Naive thymus-derived CD4-positive, alpha-beta T cell (primary cell): ENCODE data around the gene SLC22A9. TPM values are rescaled to one million over a fixed set of nuclear protein-coding genes. Genes with fewer than 3 reads are reported as not detected.
"Not testable (repeated sequence)": the region's sequence is repeated elsewhere in the genome, so short reads cannot be mapped to it uniquely, and the experiment has no call there.

ENCODE experiments used
- ATAC-seq: fragments of 150-1000 bp; cut with Tn5 transposase; 2 replicates; pipeline ENCODE4 v1.10.0; 2021; ENCODE audit warnings: mild to moderate bottlenecking, moderate library complexity
- CTCF ChIA-PET: fragments of 350-600 bp; sonication (Branson Sonifier 250); formaldehyde crosslinking; loops from one replicate; lab custom pipeline; 2021; ENCODE audit warnings: antibody characterized with exemption; lab: Charles Lee
- POLR2A ChIA-PET: fragments of 350-600 bp; sonication (Branson Sonifier 250); formaldehyde crosslinking; loops from one replicate; lab custom pipeline; 2021; ENCODE audit warnings: antibody characterized with exemption, inconsistent platforms; lab: Charles Lee
- DNase-seq, 9 donors: peaks; one replicate each; pipeline versions ENCODE4 v3.0.0 to v3.0.0-alpha.2; 2020 to 2022; ENCODE audit warnings: mixed read lengths in 1 of 9
- H3K27ac ChIP-seq: one replicate; pipeline ENCODE4 v1.7.0; 2013; ENCODE audit warnings: mild to moderate bottlenecking, low read depth, low read length, moderate library complexity
- H3K27me3 ChIP-seq, 2 donors: one replicate each; pipeline ENCODE4 v1.7.0; 2013; ENCODE audit warnings: low read length in 2 of 2, mild to moderate bottlenecking in 2 of 2, moderate library complexity in 2 of 2; ENCODE audit not compliant: control insufficient read depth in 2 of 2, insufficient read depth in 2 of 2
- H3K36me3 ChIP-seq, 3 experiments: 1 replicate in 2 of 3; 2 replicates in 1 of 3; pipeline ENCODE4 v1.7.0; 2013; ENCODE audit warnings: low read length in 3 of 3, mild to moderate bottlenecking in 3 of 3, moderate library complexity in 1 of 3; ENCODE audit not compliant: insufficient read depth in 3 of 3, control insufficient read depth in 2 of 3
- H3K4me1 ChIP-seq, 2 donors: one replicate each; pipeline ENCODE4 v1.7.0; 2013; ENCODE audit warnings: low read length in 2 of 2, mild to moderate bottlenecking in 2 of 2, moderate library complexity in 1 of 2; ENCODE audit not compliant: control insufficient read depth in 2 of 2, insufficient read depth in 2 of 2
- H3K4me3 ChIP-seq: 2 replicates; pipeline ENCODE4 v1.7.0; 2013; ENCODE audit warnings: mild to moderate bottlenecking, low read length
- H3K9me3 ChIP-seq, 3 experiments: 1 replicate in 2 of 3; 2 replicates in 1 of 3; pipeline ENCODE4 v1.7.0; 2013; ENCODE audit warnings: low read length in 3 of 3; ENCODE audit not compliant: control insufficient read depth in 2 of 3
- H3K27ac Mint-ChIP-seq, 9 donors: one replicate each; pipeline ENCODE4 v1.8.0; 2020 to 2022; ENCODE audit warnings: mixed read lengths in 9 of 9, mild to moderate bottlenecking in 8 of 9, moderate library complexity in 5 of 9, inconsistent platforms in 2 of 9
- H3K27me3 Mint-ChIP-seq, 5 donors: one replicate each; pipeline ENCODE4 v1.8.0; 2021 to 2022; ENCODE audit warnings: mixed read lengths in 5 of 5, mild to moderate bottlenecking in 1 of 5
- H3K36me3 Mint-ChIP-seq, 5 donors: one replicate each; pipeline ENCODE4 v1.8.0; 2020 to 2022; ENCODE audit warnings: mixed read lengths in 5 of 5, mild to moderate bottlenecking in 3 of 5, inconsistent platforms in 1 of 5
- H3K4me1 Mint-ChIP-seq, 7 donors: one replicate each; pipeline ENCODE4 v1.8.0; 2020 to 2022; ENCODE audit warnings: mixed read lengths in 7 of 7, mild to moderate bottlenecking in 3 of 7, inconsistent platforms in 1 of 7
- H3K4me3 Mint-ChIP-seq, 10 donors: one replicate each; pipeline ENCODE4 v1.8.0; 2020 to 2022; ENCODE audit warnings: mild to moderate bottlenecking in 10 of 10, mixed read lengths in 10 of 10, moderate library complexity in 6 of 10, inconsistent platforms in 2 of 10
- H3K9me3 Mint-ChIP-seq, 11 donors: one replicate each; pipeline ENCODE4 v1.8.0; 2020 to 2022; ENCODE audit warnings: mixed read lengths in 11 of 11, mild to moderate bottlenecking in 4 of 11, inconsistent platforms in 1 of 11, moderate library complexity in 1 of 11
- intact Hi-C, 2 donors: fragments of 100-400 bp; cut with micrococcal nuclease; formaldehyde crosslinking; loops; one replicate each; pipeline ENCODE4 v1.15.1; 2023
- polyA plus RNA-seq, 2 donors: library from polyadenylated mRNA; unstranded; fragments of 300-500 nt; fragmentation: Illumina TruSeq; gene quantifications; one replicate each; pipeline ENCODE4 v1.2.3, GENCODE V29; 2021
- total RNA-seq, 6 experiments: library from RNA in 5 of 6; stranded (reverse) in 5 of 6; gene quantifications; 1 replicate in 5 of 6; 2 replicates in 1 of 6; pipeline ENCODE4 v1.2.3 and lab custom pipeline; 2021 to 2026

The SLC22A9 gene
- total RNA-seq (not detected), polyA plus RNA-seq (not detected), total RNA-seq (lab: John Stamatoyannopoulos, UW) (not detected)

DNA sequence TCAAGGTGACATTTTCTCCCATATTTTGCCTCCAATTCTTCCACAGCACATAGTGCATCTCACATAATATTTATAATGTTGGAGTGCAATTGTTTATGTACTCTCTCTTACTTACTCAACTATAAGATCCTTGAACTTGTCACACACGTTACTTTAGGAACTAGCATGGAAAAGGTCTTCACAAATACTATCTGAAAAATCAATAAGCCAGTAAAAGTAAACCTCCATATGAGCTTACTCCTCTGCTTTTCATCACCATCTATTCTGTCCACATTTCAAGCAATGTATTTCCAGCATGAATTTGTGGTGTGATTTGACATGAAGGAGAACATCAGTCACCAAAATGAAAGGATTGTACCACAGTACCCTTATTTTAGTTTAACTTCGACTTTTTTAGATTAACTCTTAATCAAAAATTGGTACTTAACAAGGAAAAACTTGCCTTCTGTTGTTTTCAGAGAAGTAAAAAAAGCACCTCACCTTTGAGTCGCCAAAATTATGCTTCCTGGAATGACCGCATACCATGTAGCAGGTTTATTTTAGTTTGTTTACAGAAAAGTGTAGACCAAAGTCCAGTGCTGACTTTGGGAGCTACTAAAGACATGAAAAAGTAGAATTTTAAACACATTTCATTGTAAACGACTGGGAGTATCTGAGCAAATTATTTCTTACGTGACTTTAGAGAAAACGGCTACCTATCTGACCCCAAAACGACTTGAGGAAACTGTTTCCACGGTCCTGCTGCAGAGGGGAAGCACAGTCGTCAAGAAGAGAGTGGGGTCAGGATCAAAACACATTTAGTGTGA, at the start of gene SLC22A9:
TSS of gene SLC22A9 (plus strand) at position 621 of the 806 bp plus-strand sequence. CDS start 272 bp downstream, outside the sequence.
- Histone ChIP-seq H3K4me1 (no peaks in the 10 kb centered on the region), H3K27me3 (no peaks in the 10 kb centered on the region), H3K9me3 (no peaks in the 10 kb centered on the region), H3K36me3 (no peaks in the 10 kb centered on the region), H3K4me3 (no peak within 1 kb of the TSS), H3K27ac (no peak within 1 kb of the TSS)
- intact Hi-C loops, result no loop called here
- no peak within 1 kb of the TSS for H3K4me3 Mint-ChIP-seq
- no peaks in the 10 kb centered on the region for H3K4me1 Mint-ChIP-seq
- no peaks in the 10 kb centered on the region for H3K36me3 Mint-ChIP-seq
- peaks cover 0 to 8% (median 2%) of the 10 kb centered on the region in 11 donors for H3K9me3 Mint-ChIP-seq
- ChIA-PET CTCF (no interaction called here), POLR2A (no interaction called here)
- H3K27ac Mint-ChIP-seq, result no peak within 1 kb of the TSS
- no peak for DNase-seq
- peaks cover 7 to 41% (median 21%) of the 10 kb centered on the region in 5 donors for H3K27me3 Mint-ChIP-seq
- no peak for ATAC-seq

DNA sequence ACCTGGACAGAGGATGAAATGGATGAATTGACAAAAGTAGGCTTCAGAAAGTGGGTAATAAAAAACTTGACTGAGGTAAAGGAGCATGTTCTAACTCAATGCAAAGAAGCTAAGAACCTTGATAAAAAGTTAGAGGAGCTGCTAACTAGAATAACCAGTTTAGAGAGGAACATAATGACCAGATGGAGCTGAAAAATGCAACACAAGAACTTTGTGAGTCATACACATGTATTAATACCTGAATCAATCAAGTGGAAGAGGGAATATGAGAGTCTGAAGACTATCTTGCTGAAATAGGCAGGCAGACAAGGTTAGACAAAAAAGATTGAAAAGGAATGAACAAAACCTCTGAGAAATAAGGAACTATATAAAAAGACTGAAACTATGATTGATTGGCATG, 47.9 kb upstream of the SLC22A9 start:
- Mint-ChIP-seq H3K27me3 (peaks cover 0 to 14% (median 0%) of the 10 kb centered on the region in 5 donors), H3K9me3 (peaks cover 5 to 39% (median 24%) of the 10 kb centered on the region in 11 donors), H3K36me3 (peaks cover 0 to 22% (median 10%) of the 10 kb centered on the region in 5 donors), H3K4me3 (no peak overlapping the region), H3K27ac (no peak overlapping the region), H3K4me1 (no peaks in the 10 kb centered on the region)
- ChIA-PET POLR2A (no interaction called here), CTCF (no interaction called here)
- Histone ChIP-seq H3K27me3 (no peaks in the 10 kb centered on the region), H3K36me3 (no peaks in the 10 kb centered on the region), H3K4me3 (no peak overlapping the region), H3K4me1 (no peaks in the 10 kb centered on the region), H3K9me3 (peaks cover 0 to 15% (median 0%) of the 10 kb centered on the region in 3 experiments), H3K27ac (no peak overlapping the region)
- intact Hi-C loops, result no loop called here
- ATAC-seq, result no peak
- DNase-seq, result no peak

DNA sequence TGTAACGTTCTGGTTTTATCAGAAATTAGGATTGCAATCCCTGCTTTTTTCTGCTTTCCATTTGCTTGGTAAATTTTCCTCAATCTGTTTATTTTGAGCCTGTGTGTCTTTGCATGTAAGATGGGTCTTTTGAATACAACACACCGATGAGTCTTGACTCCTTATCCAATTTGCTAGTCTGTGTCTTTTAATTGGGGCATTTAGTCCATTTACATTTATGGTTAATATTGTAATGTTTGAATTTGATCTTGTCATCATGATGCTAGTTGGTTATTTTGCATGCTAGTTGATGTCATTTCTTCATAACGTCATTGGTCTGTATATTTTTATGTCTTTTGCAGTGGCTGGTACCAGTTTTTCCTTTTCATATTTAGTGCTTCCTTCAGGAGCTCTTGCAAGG, 34.5 kb upstream of the SLC22A9 start:
- H3K27ac ChIP-seq, H3K4me3 Mint-ChIP-seq, H3K9me3 ChIP-seq, H3K4me1 ChIP-seq, intact Hi-C loops, ATAC-seq, H3K4me1 Mint-ChIP-seq, H3K36me3 ChIP-seq, POLR2A ChIA-PET, H3K27ac Mint-ChIP-seq, CTCF ChIA-PET, H3K27me3 ChIP-seq, H3K4me3 ChIP-seq, DNase-seq: not testable (repeated sequence)
- peaks cover 0 to 18% (median 7%) of the 10 kb centered on the region in 5 donors for H3K36me3 Mint-ChIP-seq
- H3K27me3 Mint-ChIP-seq, result peaks cover 2 to 43% (median 38%) of the 10 kb centered on the region in 5 donors
- H3K9me3 Mint-ChIP-seq, result peaks cover 6 to 40% (median 17%) of the 10 kb centered on the region in 11 donors

DNA sequence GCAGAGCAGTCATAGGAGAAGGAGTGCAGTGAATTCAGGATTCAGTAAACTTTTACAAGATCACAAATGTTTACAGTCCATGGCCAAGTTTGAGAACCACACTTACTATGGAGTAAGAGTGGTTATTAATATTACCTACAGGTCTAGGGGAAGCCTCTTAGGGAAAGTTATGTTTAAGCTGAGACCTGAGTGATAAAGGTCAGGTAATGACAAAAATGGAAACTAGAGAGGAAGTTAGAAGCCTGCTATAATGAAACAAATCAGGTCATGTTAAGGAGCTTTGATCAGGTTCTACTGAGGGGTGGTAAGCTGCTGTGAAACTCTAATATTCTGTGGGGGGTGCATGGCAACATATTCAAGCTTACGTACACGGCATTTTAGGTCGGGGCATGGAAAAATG, 32.5 kb upstream of the SLC22A9 start:
- Mint-ChIP-seq H3K36me3 (peaks cover 0 to 18% (median 7%) of the 10 kb centered on the region in 5 donors), H3K4me1 (no peaks in the 10 kb centered on the region), H3K27me3 (peaks cover 2 to 52% (median 35%) of the 10 kb centered on the region in 5 donors), H3K4me3 (no peak overlapping the region), H3K9me3 (peaks cover 6 to 40% (median 16%) of the 10 kb centered on the region in 11 donors), H3K27ac (no peak overlapping the region)
- H3K27ac ChIP-seq, result no peak overlapping the region
- no peaks in the 10 kb centered on the region for H3K9me3 ChIP-seq
- H3K4me3 ChIP-seq, result no peak overlapping the region
- POLR2A ChIA-PET, result no interaction called here
- ATAC-seq, result no peak
- CTCF ChIA-PET, result no interaction called here
- DNase-seq, result no peak
- no peaks in the 10 kb centered on the region for H3K4me1 ChIP-seq
- no peaks in the 10 kb centered on the region for H3K36me3 ChIP-seq
- H3K27me3 ChIP-seq, result no peaks in the 10 kb centered on the region
- intact Hi-C loops, result no loop called here

DNA sequence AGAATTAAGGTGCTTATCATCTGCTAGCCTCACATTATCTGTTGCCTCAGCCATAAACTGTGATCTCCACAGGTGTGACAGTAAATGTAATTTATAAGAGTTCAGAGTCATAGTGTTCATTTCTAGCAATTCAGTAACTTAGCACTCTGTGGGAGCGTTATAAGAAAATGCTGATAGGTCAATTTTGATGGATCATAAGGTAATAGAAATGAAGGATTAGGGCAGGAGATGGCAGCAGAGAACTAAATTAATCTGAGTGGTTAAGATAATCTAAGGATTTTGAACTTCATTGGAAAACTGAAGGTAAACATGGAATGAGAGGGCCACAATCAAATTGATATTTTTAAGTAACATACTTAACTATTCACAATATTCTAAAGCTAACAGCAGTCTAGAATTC, 26.5 kb upstream of the SLC22A9 start:
- DNase-seq (no peak), ATAC-seq (no peak)
- POLR2A ChIA-PET, result no interaction called here
- Histone ChIP-seq H3K4me3 (no peak overlapping the region), H3K36me3 (no peaks in the 10 kb centered on the region), H3K27me3 (no peaks in the 10 kb centered on the region), H3K27ac (no peak overlapping the region), H3K9me3 (no peaks in the 10 kb centered on the region), H3K4me1 (no peaks in the 10 kb centered on the region)
- Mint-ChIP-seq H3K4me1 (no peaks in the 10 kb centered on the region), H3K9me3 (peaks cover 0 to 6% (median 3%) of the 10 kb centered on the region in 11 donors), H3K27me3 (peaks cover 0 to 38% (median 12%) of the 10 kb centered on the region in 5 donors), H3K27ac (no peak overlapping the region), H3K36me3 (no peaks in the 10 kb centered on the region), H3K4me3 (no peak overlapping the region)
- intact Hi-C loops, result no loop called here
- CTCF ChIA-PET, result no interaction called here

DNA sequence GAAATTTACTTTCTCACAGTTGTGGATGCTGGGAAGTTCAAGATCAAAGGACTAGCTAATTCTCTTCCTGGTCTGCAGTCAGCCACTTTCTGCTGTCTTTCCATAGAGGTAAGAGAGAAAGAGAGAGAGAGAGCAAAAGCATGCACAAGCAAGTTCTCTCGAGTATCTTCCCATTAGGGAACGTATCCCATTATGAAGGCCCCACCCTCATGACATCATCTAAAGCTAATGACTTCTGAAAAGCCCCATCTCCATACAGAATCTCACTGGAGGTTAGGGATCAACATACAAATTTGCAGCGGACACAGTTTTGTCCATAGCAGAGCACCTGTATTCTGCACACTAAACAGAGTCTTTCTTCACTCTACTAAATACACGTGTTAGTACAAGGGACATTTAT, 17.4 kb upstream of the SLC22A9 start:
- H3K27ac Mint-ChIP-seq, result no peak overlapping the region
- no peaks in the 10 kb centered on the region for H3K36me3 ChIP-seq
- no peaks in the 10 kb centered on the region for H3K4me1 ChIP-seq
- DNase-seq (no peak), ATAC-seq (no peak)
- peaks cover 2 to 33% (median 26%) of the 10 kb centered on the region in 5 donors for H3K27me3 Mint-ChIP-seq
- no peaks in the 10 kb centered on the region for H3K9me3 ChIP-seq
- no peak overlapping the region for H3K27ac ChIP-seq
- no peaks in the 10 kb centered on the region for H3K27me3 ChIP-seq
- CTCF ChIA-PET, result no interaction called here
- no peak overlapping the region for H3K4me3 Mint-ChIP-seq
- intact Hi-C loops, result no loop called here
- H3K4me3 ChIP-seq, result no peak overlapping the region
- H3K9me3 Mint-ChIP-seq, result peaks cover 0 to 12% (median 3%) of the 10 kb centered on the region in 11 donors
- POLR2A ChIA-PET, result no interaction called here
- H3K36me3 Mint-ChIP-seq, result no peaks in the 10 kb centered on the region
- H3K4me1 Mint-ChIP-seq, result no peaks in the 10 kb centered on the region
